ENCODE data around the gene CCDC63.
A peak's percentile ranks its signal among the peaks of the same experiment; 100 is the strongest.
"Not testable (repeated sequence)": the region's sequence is repeated elsewhere in the genome, so short reads cannot be mapped to it uniquely, and the experiment has no call there.

The CCDC63 gene

DNA sequence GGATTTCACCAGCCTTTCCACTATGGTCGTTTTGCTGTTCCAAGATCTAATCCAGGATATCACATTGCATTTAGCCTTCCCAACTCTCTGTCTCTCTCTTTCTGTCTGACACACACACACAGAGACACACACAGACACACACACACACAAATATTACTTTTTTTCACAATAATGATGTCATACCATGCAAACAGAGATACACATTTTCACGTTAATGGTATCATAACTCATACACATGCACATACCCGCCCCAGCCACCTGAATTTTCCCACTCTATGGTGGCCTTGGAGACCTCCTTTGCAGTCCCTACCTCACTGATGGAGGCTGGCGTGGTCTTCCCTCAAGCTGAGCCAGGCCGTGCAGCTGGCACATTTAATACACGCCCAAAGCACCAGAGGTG is 80.8 kb downstream of the CCDC63 start:
- no peak for DNase-seq

DNA sequence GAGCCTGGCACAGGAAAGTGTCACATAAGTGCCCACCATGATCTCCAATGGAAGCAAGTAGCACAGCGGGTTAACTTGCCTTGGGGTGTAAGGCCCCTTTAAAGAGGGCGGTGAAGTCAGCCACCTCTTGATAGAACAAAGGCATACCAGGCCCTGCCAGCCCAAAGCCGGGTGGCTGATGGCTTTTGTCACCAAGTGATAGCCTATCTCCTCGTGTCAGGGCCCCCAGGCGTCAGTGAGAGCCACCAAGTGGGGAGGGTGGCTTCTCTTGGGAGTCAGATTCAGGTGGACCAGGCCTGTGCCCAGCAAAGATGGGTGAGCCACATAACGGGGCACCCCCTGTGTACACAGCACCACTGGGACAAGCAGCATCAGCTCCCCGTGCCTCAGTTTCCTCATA is 81.9 kb downstream of the CCDC63 start:
- DNase-seq: no peak

DNA sequence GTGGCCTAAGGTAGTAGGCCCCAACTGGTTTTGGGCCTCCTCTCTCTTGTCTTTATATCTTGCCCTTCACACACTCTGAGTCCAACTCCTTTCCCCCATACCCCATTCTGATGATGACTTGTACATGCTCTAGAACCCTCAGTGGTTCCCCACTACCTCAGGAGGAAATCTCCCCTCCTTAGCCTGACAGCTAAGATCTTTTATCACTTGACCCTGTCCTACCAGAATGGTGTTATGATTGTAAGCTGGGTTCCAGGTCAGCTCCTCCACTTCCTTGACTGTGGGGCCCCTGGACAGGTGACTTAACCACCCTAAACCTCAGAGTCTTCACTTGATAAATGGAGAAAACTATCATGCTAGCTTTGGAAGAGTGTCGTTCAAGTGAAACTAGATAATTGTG is 83.0 kb downstream of the CCDC63 start:
- DNase-seq: no peak

DNA sequence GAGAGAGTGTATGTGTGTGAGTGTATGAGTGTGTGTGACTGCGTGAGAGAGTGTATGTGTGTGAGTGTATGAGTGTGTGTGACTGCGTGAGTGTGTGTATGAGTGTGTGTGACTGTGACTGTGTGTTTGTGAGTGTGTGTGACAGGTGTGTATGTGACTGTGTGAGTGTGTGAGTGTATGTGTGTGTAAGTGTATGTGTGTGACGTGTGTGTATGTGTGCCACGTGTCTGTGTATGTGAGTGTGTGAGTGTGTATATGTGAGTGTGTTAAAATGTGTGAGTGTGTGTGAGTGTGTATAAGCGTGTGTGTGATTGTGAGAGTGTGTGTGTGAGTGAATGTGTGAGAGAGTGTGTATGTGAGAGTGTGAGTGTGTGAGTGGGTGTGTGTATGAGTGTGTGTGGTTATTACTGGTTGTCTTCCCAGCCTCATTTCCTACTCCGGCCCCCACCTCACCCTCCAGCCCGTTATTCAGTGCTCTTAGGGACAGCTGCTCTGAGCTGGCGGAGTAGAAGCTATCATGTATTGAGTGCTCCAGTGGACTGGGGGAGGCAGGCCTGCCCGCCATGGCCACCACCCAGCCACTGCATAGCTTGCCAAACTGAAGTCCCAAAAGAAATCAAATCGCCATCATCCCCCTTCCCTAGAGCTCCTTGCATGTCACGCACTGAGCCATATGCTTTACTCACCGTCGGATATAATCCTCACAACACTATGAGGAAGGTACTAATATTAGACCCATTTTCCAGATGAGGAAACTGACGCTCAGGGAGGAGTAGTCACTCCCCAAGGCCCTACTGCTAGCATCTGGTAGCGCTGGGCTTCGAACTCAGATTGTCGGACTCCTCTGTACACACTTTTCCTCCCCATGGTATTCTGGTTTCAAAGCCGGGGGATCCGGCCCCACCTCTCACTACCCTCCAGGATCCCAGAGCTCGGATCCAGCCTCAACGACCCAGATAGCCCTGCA is 83.8 kb downstream of the CCDC63 start:
- no peak for DNase-seq

DNA sequence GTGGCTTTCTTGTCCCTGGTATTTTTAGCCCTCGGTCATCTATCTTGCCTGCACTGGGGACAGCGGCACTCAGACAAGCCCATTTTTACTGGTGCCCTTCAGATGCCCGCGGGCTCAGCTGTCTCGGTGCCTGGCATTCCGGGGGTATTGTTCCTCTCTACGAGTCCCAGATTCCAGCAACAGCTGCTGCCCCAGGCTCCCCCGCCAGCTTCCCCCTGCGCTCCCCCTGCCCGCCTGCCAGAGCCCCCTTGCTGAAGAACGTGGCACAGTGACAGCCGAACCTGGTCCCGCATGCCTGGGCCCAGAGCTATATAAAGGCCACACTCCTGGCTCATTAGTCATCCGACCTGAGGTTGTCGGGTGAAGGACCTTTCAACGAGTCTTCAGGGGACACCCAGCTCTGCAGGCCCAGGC is 84.5 kb downstream of the CCDC63 start:
- no peak for DNase-seq

DNA sequence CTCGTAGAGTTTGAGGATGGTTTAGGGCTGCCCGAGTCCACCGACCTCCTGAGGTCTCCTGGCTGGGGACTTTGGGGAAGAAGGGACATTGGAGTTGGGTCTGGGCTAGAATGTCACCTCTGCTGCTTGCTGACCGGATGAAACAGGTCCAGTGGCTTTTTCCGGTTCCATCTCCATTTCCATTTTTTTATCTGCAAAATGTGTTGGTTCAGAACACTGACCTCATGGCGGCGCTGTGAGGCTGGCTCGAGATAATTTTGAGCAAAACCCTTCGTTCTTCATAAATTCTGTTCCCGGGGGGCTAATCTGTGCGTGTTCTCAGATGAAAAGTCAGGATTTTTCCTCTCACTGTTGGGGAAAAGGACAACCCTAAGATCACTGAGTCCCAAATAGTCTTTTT is 85.3 kb downstream of the CCDC63 start:
- DNase-seq: no peak

DNA sequence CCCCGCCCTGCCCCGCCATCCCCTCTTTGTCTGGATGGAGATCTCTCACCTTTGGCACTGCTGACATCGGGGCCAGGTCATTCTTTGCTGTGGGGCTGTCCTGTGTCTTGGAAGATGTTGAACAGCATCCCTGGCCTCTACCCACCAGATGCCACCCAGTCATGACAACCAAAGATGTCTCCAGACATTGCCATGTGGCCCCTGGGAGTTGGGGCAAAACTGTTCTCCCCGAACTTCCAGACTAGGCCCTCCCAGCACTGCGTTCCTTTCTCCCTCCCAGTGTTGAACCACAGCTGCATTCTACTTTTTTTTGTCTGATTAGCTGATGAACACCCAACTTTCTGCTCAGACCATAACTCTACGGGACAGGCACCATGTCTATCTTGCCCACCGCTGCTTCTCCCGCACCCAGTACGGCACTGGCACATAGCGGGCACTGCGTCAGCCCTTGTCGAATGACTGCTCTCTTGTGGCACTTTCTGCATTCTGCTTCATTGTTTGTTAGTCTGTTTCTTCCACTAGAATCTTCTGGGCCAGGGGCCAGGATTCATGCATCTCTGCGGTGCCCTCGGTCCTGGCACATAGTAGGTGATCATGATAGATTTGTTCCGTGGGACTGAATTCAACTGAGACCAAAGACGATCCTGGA is 86.7 kb downstream of the CCDC63 start:
- no peak for DNase-seq

DNA sequence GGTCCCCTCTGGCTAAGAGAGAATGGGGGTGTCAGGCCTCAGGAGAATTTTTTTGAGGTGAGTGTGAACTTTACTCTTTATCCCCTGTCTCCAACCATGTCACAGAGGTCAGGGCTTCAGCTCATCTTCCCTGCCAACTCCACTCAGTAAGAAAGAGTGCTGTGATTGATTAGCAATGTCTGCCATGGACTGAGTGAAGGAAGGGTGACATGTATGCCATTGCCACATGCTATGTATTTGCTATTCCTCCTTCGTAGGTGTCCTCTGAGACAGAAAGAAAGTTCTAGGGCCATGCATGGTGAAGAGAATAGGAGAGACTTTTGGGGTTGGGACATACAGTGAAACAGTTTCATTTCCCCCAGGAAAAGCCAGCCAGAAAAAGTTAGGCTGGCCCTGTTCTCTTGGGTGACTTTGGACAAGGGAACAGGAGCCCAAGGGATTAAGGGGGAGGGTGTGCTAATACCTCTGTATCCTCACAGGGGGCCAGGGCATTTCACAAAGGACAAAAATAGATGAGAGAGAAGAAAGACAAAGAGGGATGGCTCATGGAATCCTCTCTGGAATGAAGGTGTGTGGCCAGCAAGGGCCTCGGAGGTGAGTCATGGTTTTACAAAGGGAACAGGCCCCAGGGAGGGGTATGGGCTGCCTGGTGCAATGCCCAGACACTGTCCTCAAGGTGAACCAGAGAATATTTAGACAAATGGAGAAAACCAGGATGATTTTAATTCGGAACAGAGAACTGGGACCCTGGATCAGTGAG is 87.5 kb downstream of the CCDC63 start:
- DNase-seq: no peak

DNA sequence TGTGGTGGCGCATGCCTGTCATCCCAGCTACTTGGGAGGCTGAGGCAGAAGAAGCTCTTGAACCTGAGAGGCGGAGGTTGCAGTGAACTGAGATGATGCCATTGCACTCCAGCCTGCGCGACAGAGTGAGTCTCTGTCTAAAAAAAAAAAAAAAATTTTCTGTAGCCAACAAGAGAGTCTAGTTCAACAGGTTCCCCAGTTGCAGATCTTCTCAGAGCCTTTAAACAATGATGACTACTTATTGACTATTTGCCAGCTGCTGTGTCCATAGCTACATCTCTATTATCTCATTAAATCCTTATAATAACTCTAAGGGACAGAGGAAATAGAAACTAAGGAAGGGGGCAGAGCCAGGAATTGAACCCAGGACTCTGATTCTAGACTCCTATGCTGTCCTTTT is 88.8 kb downstream of the CCDC63 start:
- no peak for DNase-seq

DNA sequence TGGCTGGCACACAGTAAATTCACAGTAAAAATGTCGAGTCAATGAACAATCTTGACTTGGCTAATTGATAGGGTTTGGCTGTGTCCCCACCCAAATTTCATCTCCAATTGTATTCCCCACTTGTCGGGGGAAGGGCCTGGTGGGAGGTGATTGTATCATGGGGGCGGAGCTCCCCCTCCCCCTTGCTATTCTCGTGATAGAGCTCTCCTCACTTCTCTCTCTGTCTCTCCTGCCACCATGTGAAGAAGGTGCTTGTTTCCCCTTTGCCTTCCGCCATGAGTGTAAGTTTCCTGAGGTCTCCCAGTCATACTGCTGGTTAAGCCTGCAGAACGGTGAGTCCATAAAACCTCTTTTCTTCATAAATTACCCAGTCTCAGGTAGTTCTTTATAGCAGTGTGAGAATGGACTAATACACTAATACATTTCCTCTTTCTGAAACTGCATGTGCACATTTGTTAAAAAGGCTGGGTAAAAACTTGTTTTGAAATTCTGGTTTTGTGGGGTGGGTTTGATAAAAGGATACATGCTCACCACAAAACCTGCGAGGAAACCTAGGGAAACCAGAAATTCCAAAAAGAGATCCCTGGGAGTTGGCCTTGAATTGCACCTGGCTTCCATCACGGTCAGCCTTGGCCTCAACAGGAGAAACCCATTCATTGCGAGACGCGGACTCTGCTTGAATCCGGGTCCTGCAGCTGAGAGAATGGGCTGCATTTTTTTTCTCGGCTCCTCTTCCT is 89.7 kb downstream of the CCDC63 start:
- no peak for DNase-seq

DNA sequence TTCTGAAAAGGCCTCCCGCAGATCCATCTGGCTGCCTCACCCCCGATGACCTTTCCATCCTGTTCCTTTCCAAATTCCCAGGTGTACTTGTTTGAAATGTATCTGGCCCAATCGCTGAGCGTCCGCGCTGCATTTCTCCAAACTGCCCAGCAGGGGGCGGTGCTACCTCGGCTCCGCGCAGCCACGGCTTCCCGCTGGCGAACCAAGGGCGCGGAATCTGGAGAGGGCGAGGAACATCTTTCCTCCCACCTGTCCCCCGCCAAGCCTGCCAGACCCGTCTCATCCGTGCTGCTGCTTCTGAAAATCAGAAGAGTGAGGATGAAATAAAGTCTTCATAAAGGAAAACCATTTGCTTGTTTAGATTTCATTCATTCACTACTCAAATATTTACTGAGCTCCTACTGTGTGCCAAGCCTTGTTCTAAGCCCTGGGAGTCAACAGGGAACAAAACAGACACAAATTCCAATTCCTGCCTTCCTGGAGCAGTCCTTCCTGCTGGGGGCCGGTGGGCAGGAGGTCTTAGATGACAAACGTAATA is 90.4 kb downstream of the CCDC63 start:
- DNase-seq: peak; percentile 30

DNA sequence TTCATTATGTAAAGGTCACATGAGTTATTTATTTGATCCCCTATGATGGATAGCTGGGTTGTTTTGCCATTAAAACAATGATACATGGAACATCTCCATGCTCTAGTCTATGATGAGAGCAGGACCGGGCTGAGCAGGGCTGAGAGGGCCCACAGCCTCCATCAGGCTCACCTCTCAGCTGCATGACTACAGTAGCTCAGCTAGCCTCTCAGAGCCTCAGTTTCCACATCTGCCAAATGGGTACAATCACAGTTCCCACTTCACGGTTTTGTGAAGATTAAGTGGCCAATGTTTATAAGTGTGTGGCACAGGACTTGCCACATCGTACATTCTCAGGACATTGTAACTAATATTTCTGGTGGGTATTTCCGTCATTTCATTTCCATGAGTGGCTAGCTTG is 93.5 kb downstream of the CCDC63 start:
- DNase-seq: no peak

DNA sequence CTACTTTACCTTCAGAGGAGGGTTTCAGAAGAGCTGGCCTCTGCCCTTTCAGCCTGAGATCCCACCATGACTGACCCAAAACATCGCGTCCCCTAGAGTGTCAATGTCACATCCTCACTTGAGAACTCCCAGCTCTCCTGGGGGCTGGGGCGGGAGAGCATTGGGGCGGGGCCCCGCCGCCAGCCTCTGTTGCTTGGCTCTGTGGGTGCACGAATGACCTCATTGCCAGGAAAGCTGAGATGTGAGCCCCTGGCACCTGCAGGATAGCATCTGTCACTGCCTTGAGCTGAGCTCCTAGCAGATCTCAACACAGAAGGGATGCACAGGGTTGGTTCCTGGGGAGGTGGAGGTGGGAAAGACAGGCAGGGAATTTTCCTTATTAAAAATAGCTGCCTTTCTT is 94.1 kb downstream of the CCDC63 start:
- no peak for DNase-seq

DNA sequence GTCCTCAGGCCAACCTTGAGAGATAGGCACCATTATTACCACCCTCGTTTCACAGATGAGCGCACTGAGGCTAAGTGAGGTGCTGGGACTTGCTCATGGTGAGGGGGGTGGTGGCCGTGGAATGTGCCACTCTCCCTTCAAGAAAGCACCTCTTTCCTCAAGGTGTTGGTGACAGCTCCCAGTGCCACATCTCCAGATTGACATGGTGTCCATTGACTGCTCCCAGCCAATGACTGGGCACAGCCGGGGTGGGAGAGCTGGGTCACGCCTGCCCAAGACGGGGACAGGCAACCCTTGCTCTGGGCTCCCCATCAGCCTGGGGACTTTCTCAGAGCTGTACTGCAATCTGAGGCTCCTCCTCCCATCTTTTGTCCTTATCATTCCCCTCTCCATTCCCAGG is 94.6 kb downstream of the CCDC63 start:
- DNase-seq: no peak

DNA sequence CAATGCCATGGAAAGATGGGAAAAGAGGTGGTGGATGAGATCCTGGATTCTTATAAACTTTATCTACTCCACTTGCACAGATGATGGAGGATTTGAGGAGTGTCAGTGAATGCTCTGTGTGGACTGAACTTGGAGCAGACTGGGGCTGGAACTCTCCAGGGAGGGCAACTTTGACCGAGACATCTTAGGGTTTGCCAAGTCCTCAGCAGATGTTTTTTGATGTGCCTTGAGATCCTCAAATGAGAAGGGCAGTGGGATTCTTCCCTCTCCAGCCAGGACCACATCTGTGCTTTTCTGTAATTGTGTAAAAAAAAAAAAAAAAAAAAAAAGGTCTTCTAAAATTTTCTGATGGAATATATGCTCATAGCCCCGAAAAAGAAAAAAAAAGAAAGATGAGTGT is 96.6 kb downstream of the CCDC63 start:
- DNase-seq: no peak

DNA sequence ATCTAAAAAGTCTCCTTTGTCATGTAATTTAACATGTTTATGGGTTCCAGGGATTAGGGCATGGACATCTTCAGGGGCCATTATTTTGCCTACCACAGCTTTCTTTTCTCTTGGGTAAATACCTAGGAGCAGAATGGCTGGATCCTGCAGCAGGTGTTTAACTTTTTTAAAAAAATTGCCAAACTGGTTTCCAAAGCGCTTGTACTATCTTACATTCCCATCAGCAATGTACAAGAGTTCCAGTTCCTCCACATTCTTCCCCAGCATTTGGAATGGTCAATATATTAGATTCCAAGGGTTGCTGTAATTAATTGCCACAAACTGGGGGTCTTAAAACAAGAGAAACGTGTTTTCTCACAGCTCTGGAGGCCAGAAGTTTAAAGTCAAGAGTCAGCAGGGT is 101.3 kb downstream of the CCDC63 start:
- no peak for DNase-seq

DNA sequence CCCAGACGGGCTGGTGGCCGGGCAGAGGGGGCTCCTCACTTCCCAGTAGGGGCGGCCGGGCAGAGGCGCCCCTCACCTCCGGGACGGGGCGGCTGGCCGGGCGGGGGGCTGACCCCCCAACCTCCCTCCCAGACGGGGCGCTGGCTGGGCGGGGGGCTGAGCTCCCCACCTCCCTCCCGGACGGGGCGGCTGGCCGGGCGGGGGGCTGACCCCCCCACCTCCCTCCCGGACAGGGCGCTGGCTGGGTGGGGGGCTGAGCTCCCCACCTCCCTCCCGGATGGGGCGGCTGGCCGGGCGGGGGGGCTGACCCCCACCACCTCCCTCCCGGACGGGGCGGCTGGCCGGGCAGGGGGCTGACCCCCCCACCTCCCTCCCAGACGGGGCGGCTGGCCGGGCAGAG is 103.7 kb downstream of the CCDC63 start:
- not testable (repeated sequence) for DNase-seq

DNA sequence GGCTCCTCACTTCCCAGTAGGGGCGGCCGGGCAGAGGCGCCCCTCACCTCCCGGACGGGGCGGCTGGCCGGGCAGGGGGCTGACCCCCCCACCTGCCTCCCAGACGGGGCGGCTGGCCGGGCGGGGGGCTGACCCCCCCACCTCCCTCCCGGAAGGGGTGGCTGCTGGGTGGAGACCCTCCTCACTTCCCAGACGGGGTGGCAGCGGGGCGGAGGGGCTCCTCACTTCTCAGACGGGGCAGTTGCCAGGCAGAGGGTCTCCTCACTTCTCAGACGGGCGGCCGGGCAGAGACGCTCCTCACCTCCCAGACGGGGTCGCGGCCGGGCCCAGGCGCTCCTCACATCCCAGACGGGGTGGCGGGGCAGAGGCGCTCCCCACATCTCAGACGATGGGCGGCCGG is 104.1 kb downstream of the CCDC63 start:
- DNase-seq: not testable (repeated sequence)

All from NCI-H774 (cell line).